Hepatocyte (in vitro differentiated cells): ENCODE results near the gene PLA2G2C. TPM values are rescaled to one million over a fixed set of nuclear protein-coding genes. Genes with fewer than 3 reads are reported as not detected.

Source experiments
- DNase-seq: peaks from one replicate; pipeline ENCODE4 v3.0.0-alpha.2; 2016; ENCODE audit warnings: low spot score
- H2AFZ ChIP-seq: fragments of 200-600 bp; sonication (generic); 2 replicates; pipeline ENCODE4 v1.6.0; 2016; ENCODE audit warnings: antibody characterized with exemption, mild to moderate bottlenecking
- H3K27ac ChIP-seq: fragments of 200-600 bp; sonication (generic); 2 replicates; pipeline ENCODE4 v1.5.1; 2016; ENCODE audit warnings: mild to moderate bottlenecking
- H3K27me3 ChIP-seq: fragments of 200-600 bp; sonication (generic); 2 replicates; pipeline ENCODE4 v1.6.1; 2016
- H3K36me3 ChIP-seq: fragments of 200-600 bp; sonication (generic); replicated peaks from 2 replicates; pipeline ENCODE4 v1.5.1; 2016; ENCODE audit warnings: low read depth; ENCODE audit not compliant: insufficient read depth
- H3K4me1 ChIP-seq: fragments of 200-600 bp; sonication (generic); 2 replicates; pipeline ENCODE4 v1.5.1; 2016; ENCODE audit warnings: mild to moderate bottlenecking, moderate library complexity; ENCODE audit not compliant: insufficient read depth
- H3K4me2 ChIP-seq: fragments of 200-600 bp; sonication (generic); 2 replicates; pipeline ENCODE4 v1.6.0; 2016
- H3K4me3 ChIP-seq: fragments of 200-600 bp; sonication (generic); 2 replicates; pipeline ENCODE4 v1.5.1; 2016; ENCODE audit warnings: mild to moderate bottlenecking
- H3K79me2 ChIP-seq: fragments of 200-600 bp; sonication (generic); 2 replicates; pipeline ENCODE4 v1.6.0; 2017; ENCODE audit warnings: mild to moderate bottlenecking
- H3K9me2 ChIP-seq: fragments of 200-600 bp; sonication (generic); replicated peaks from 2 replicates; pipeline ENCODE4 v1.6.0; 2017; ENCODE audit warnings: mild to moderate bottlenecking; ENCODE audit not compliant: insufficient read depth
- H3K9me3 ChIP-seq: fragments of 200-600 bp; sonication (generic); 2 replicates; pipeline ENCODE4 v1.5.1; 2016; ENCODE audit warnings: low read depth, mild to moderate bottlenecking
- H4K20me1 ChIP-seq: fragments of 200-600 bp; sonication (generic); 2 replicates; pipeline ENCODE4 v1.6.0; 2016; ENCODE audit warnings: mild to moderate bottlenecking; ENCODE audit not compliant: insufficient read depth, poor library complexity, severe bottlenecking
- EZH2 ChIP-seq: fragments of 200-600 bp; sonication (generic); IDR thresholded peaks from 2 replicates; pipeline ENCODE4 v1.6.1; 2016; ENCODE audit warnings: antibody characterized with exemption, mild to moderate bottlenecking, borderline replicate concordance
- EZH2phosphoT487 ChIP-seq: fragments of 200-600 bp; sonication (generic); IDR thresholded peaks from one replicate; pipeline ENCODE4 v1.6.1; 2018; ENCODE audit warnings: antibody characterized with exemption, mild to moderate bottlenecking, low read depth, moderate library complexity; ENCODE audit not compliant: unreplicated experiment, severe bottlenecking
- WGBS: methylation state at CpG from one replicate; pipeline ENCODE4 v1.1.6; 2016; ENCODE audit warnings: low lambda C conversion rate; ENCODE audit errors: missing lambda C conversion rate; 5-methylcytosine and 5-hydroxymethylcytosine counted together
- polyA plus RNA-seq: library from polyadenylated mRNA; unstranded; fragments of >200 nt; fragmentation: Nextera tagmentation; extraction: Ambion mirVana; gene quantifications from 2 replicates; pipeline ENCODE4 v1.2.1, GENCODE V29; 2016
- total RNA-seq: library from RNA; depleted of rRNA; stranded (reverse); fragments of >200 nt; gene quantifications from 2 replicates; pipeline ENCODE4 v1.2.3, GENCODE V29; 2014
- TF ChIP-seq, protein P1 (sequence below): fragments of 200-600 bp; sonication (generic); IDR thresholded peaks from 2 replicates; pipeline ENCODE4 v1.5.1; 2016; ENCODE audit warnings: antibody characterized with exemption, mild to moderate bottlenecking; ENCODE audit not compliant: poor library complexity

The PLA2G2C gene
- total and polyA plus RNA-seq, 2 experiments from 2014 or later = not detected

DNA sequence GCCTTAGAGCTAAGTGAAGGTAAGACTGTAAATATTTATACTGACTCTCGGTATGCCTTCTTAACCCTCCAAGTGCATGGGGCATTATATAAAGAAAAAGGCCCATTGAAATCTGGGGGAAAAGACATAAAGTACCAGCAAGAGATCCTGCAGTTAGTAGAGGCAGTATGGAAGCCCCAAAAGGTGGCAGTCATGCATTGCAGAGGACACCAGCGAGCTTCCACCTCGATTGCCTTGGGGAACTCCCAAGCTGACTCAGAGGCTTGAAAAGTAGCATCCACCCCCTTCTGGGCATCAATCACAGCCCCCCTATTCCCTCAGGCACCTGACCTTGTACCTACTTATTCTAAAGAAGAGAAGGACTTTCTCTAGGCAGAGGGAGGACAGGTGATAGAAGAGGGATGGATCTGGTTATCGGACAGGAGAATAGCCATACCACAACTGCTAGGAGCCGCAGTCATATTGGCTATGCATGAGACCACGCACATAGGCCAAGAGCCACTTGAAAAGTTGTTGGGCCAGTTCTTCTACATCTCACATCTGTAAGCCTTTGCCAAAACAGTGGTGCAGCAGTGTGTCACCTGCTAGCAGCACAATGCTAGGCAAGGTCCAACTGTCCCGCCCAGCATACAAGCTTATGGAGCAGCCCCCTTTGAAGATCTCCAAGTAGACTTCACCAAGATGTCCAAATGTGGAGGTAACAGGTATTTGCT is 27.8 kb downstream of the PLA2G2C start:
- H3K27me3 ChIP-seq = no peaks in the 10 kb centered on the region
- WGBS = 89% methylated on average over 7 of the region's 7 CpGs
- H3K4me2 ChIP-seq = no peak overlapping the region
- H3K79me2 ChIP-seq = no peaks in the 10 kb centered on the region
- H3K4me3 ChIP-seq = no peak overlapping the region
- TF ChIP-seq, protein P1, sequence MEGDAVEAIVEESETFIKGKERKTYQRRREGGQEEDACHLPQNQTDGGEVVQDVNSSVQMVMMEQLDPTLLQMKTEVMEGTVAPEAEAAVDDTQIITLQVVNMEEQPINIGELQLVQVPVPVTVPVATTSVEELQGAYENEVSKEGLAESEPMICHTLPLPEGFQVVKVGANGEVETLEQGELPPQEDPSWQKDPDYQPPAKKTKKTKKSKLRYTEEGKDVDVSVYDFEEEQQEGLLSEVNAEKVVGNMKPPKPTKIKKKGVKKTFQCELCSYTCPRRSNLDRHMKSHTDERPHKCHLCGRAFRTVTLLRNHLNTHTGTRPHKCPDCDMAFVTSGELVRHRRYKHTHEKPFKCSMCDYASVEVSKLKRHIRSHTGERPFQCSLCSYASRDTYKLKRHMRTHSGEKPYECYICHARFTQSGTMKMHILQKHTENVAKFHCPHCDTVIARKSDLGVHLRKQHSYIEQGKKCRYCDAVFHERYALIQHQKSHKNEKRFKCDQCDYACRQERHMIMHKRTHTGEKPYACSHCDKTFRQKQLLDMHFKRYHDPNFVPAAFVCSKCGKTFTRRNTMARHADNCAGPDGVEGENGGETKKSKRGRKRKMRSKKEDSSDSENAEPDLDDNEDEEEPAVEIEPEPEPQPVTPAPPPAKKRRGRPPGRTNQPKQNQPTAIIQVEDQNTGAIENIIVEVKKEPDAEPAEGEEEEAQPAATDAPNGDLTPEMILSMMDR = no peak
- TF ChIP-seq EZH2 (no peak), EZH2phosphoT487 (no peak)
- no peak overlapping the region for H2AFZ ChIP-seq
- no peak overlapping the region for H3K27ac ChIP-seq
- H3K9me3 ChIP-seq = peaks cover 6% of the 10 kb centered on the region
- DNase-seq = no peak
- no peaks in the 10 kb centered on the region for H3K9me2 ChIP-seq
- no peaks in the 10 kb centered on the region for H3K36me3 ChIP-seq
- H3K4me1 ChIP-seq = no peaks in the 10 kb centered on the region
- H4K20me1 ChIP-seq = no peaks in the 10 kb centered on the region

DNA sequence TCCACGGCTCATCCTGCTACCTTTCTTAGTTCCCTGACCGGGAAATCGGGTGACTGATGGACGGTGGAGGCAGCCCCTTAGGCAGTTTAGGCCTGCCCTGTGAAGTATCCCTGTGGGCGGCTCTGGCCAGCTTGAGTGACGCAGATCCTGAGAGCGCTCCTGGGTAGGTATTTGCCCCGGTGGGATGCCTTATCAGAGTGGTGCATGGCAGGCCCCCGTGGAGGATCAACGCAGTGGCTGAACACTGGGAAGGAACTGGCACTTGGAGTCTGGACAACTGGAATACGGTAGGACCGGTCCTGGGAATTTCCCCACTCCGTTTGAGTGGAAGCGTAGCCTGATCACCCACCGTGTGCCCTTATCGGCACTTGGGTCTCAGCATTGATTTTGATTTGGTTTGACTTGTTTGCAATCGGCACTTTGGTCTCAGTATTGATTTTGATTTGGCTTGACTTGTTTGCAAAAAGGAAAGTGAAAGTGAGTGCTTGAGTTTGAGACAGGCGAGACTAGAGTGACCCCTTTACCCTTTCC is 32.0 kb downstream of the PLA2G2C start:
- Histone ChIP-seq H3K9me3 (no peaks in the 10 kb centered on the region), H2AFZ (no peak overlapping the region), H3K27me3 (no peaks in the 10 kb centered on the region), H4K20me1 (no peaks in the 10 kb centered on the region), H3K9me2 (no peaks in the 10 kb centered on the region), H3K79me2 (no peaks in the 10 kb centered on the region), H3K4me1 (no peaks in the 10 kb centered on the region), H3K27ac (no peak overlapping the region), H3K4me2 (no peak overlapping the region), H3K36me3 (no peaks in the 10 kb centered on the region), H3K4me3 (no peak overlapping the region)
- TF ChIP-seq EZH2phosphoT487 = no peak
- TF ChIP-seq, protein P1 = no peak
- TF ChIP-seq EZH2 = no peak
- DNase-seq = no peak
- WGBS = 90% methylated on average over 17 of the region's 18 CpGs

DNA sequence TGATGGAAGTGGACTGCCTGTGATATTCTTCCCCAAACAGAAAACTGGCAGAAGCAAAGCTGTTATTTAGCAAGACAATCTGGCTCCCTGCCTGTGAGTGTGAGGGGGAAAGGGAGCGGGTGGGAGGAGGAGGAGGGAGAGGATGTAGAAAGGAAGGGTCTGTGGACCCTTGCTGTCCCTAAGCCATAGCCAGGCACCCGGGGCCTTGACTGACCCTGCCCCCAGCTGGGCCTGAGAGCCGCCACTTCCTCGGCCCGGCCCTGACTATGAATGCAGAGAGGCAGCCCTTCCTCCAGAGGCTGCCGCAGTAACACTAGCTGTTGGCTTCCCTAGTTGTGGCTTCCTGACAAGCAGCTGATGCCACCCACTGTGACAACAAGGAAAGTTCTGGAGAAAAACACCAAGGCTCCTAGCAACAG is 33.3 kb downstream of the PLA2G2C start:
- no peak overlapping the region for H3K27ac ChIP-seq
- H3K9me3 ChIP-seq = no peaks in the 10 kb centered on the region
- H4K20me1 ChIP-seq = no peaks in the 10 kb centered on the region
- TF ChIP-seq EZH2phosphoT487 (no peak), EZH2 (no peak)
- TF ChIP-seq, protein P1 = no peak
- H3K9me2 ChIP-seq = no peaks in the 10 kb centered on the region
- no peaks in the 10 kb centered on the region for H3K4me1 ChIP-seq
- WGBS = 66% methylated on average over 6 of the region's 6 CpGs
- H3K36me3 ChIP-seq = no peaks in the 10 kb centered on the region
- no peak overlapping the region for H3K4me3 ChIP-seq
- H2AFZ ChIP-seq = no peak overlapping the region
- no peaks in the 10 kb centered on the region for H3K79me2 ChIP-seq
- H3K27me3 ChIP-seq = no peaks in the 10 kb centered on the region
- H3K4me2 ChIP-seq = no peak overlapping the region
- DNase-seq = no peak
